ENCODE results near the gene HEBP2. TPM values are rescaled to one million over a fixed set of nuclear protein-coding genes. Genes with fewer than 3 reads are reported as not detected.

HEBP2 gene
- total and polyA plus RNA-seq, 2 of the 13 experiments (the other 11 are each of a cell fraction or from before 2014, with no cell fraction given) = 16.0 to 72.8 TPM

DNA sequence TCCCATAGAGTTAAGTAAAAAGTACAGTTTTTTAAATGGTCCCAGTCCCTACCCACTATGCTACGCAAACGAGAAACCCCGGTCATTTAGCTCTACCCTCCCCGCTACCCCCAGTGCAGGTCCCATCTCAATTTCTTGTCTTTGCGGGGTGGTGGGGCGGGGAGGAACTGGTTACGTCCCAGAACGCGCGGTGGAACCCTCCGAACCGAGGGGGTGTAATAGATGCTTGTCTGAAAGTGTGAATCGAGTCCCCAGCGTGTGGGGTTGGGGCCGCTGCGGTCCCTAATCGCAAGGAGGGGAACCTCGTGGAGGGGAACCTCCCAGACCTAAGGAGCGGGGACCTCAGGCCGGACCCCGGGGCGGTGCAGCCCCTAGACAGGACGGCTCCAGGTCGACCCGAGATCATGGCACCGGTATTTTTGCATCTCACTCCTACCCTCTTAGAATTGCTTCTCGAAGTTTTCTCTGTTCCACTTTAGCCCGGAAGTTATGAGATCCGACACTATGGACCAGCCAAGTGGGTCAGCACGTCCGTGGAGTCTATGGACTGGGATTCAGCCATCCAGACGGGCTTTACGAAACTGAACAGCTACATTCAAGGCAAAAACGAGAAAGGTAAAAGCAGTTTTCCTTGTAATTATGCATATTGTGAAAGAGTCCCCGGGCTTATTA is 779 bp downstream of the HEBP2 start (continued):
- TF ChIP-seq SOX6 (IDR thresholded peaks at IDR 0.05) = no peak
- peak; percentile 25; the same call in 1 of the 2 replicates for TF ChIP-seq SOX6 (CRISPR knock-in tag; IDR thresholded peaks at IDR 0.05)
- peak in 1 of 2 experiments; percentile 53; a peak in 1 of 4 replicates for TF ChIP-seq HMGXB4 (CRISPR knock-in tag; IDR thresholded peaks at IDR 0.05; ENCODE audit: borderline replicate concordance in 1 of 2, low read depth in 1 of 2)
- TF ChIP-seq, protein P1, sequence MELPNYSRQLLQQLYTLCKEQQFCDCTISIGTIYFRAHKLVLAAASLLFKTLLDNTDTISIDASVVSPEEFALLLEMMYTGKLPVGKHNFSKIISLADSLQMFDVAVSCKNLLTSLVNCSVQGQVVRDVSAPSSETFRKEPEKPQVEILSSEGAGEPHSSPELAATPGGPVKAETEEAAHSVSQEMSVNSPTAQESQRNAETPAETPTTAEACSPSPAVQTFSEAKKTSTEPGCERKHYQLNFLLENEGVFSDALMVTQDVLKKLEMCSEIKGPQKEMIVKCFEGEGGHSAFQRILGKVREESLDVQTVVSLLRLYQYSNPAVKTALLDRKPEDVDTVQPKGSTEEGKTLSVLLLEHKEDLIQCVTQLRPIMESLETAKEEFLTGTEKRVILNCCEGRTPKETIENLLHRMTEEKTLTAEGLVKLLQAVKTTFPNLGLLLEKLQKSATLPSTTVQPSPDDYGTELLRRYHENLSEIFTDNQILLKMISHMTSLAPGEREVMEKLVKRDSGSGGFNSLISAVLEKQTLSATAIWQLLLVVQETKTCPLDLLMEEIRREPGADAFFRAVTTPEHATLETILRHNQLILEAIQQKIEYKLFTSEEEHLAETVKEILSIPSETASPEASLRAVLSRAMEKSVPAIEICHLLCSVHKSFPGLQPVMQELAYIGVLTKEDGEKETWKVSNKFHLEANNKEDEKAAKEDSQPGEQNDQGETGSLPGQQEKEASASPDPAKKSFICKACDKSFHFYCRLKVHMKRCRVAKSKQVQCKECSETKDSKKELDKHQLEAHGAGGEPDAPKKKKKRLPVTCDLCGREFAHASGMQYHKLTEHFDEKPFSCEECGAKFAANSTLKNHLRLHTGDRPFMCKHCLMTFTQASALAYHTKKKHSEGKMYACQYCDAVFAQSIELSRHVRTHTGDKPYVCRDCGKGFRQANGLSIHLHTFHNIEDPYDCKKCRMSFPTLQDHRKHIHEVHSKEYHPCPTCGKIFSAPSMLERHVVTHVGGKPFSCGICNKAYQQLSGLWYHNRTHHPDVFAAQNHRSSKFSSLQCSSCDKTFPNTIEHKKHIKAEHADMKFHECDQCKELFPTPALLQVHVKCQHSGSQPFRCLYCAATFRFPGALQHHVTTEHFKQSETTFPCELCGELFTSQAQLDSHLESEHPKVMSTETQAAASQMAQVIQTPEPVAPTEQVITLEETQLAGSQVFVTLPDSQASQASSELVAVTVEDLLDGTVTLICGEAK (IDR thresholded peaks at IDR 0.05) = no peak
- TF ChIP-seq, protein P1 (CRISPR knock-in tag; IDR thresholded peaks at IDR 0.05) = 0 out of 2 replicates have a peak, but pooled peaks have one; percentile 2
- 0 out of 2 replicates have a peak, but pooled peaks have one; percentile 49 for TF ChIP-seq ZNF317 (CRISPR knock-in tag; IDR thresholded peaks at IDR 0.05)
- TF ChIP-seq POLR2A (IDR thresholded peaks at IDR 0.05; ENCODE audit: insufficient read depth in 1 of 2, low read depth in 2 of 2, low read length in 2 of 2) = 0 out of 4 replicates have a peak, but pooled peaks of 1 of the 2 experiments have one; percentile 16
- TF ChIP-seq ZNF282 (IDR thresholded peaks at IDR 0.05; ENCODE audit: partially characterized antibody) = no peak
- TF ChIP-seq, protein P2, sequence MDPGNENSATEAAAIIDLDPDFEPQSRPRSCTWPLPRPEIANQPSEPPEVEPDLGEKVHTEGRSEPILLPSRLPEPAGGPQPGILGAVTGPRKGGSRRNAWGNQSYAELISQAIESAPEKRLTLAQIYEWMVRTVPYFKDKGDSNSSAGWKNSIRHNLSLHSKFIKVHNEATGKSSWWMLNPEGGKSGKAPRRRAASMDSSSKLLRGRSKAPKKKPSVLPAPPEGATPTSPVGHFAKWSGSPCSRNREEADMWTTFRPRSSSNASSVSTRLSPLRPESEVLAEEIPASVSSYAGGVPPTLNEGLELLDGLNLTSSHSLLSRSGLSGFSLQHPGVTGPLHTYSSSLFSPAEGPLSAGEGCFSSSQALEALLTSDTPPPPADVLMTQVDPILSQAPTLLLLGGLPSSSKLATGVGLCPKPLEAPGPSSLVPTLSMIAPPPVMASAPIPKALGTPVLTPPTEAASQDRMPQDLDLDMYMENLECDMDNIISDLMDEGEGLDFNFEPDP (CRISPR knock-in tag; conservative IDR thresholded peaks at IDR 0.05) = peak; percentile 73; the same call in 1 of the 2 replicates
- 0 out of 2 replicates have a peak, but pooled peaks have one; percentile 1 for TF ChIP-seq PRMT3 (CRISPR knock-in tag; IDR thresholded peaks at IDR 0.05; ENCODE audit: borderline replicate concordance, low read depth)
- no peak for TF ChIP-seq CTCF (CRISPR knock-in tag; IDR thresholded peaks at IDR 0.05)
- no peak for TF ChIP-seq ZSCAN12 (CRISPR knock-in tag; IDR thresholded peaks at IDR 0.05)
- TF ChIP-seq ARID2 (CRISPR knock-in tag; IDR thresholded peaks at IDR 0.05; ENCODE audit: borderline replicate concordance) = peak; percentile 67; the same call in 1 of the 2 replicates
- peak; percentile 95; the same call in 1 of the 2 replicates for TF ChIP-seq ZNF839 (CRISPR knock-in tag; IDR thresholded peaks at IDR 0.05; ENCODE audit: borderline replicate concordance)
